ENCODE data around the gene PPP1CA.
A peak's percentile ranks its signal among the peaks of the same experiment; 100 is the strongest.

Gene PPP1CA

DNA sequence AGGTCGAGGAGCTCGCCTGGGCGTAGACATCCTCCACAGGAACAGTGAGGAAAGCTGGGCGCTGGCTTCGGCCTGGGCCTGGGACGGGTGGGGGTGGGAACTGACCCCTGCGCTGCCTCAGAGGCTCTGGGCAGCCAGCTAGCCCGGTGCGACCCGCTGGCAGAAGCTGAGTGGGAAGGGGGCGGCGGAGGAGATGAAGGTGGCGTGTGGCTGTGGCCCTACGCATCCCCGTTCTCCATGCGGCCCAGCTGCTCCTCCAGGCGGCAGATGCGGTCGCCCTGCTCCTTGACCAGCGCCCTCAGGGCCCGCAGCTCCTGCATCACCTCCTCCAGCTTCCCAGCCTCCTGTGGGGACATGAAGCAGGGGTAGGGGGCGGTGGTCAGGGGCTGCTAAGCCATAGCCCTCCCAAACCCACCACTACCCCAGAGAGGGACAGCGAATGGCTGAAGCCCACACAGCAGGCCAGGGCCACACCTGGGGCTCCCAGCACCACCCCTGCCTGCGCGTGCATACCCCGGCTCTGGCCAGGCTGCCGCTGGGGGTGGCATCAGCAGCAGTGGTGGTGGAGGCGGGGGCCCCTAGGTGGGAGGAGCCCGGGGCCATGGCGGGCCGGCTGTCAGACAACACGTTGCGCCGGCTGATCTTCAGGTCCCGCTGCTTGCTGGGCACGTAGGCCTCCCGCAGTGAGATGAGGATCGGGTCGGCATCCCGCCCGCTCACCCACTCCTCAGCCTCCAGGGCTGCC lies 36.7 kb upstream of the PPP1CA start:
- Mint-ChIP-seq H3K27me3 (no peaks in the 10 kb centered on the region), H3K4me3 (peak overlapping the region; percentile 96), H3K27ac (ENCODE audit: low read depth) (peak overlapping the region; percentile 97), H3K4me1 (peaks cover 61% of the 10 kb centered on the region), H3K36me3 (ENCODE audit: insufficient read depth) (peaks cover 56% of the 10 kb centered on the region), H3K9me3 (no peaks in the 10 kb centered on the region)
- DNase-seq (ENCODE audit: low spot score in 2 of 2), result peak; percentile 62 to 64
- peak; percentile 37 for ATAC-seq (replicated peaks; ENCODE audit: extremely low read depth, poor library complexity, severe bottlenecking)

DNA sequence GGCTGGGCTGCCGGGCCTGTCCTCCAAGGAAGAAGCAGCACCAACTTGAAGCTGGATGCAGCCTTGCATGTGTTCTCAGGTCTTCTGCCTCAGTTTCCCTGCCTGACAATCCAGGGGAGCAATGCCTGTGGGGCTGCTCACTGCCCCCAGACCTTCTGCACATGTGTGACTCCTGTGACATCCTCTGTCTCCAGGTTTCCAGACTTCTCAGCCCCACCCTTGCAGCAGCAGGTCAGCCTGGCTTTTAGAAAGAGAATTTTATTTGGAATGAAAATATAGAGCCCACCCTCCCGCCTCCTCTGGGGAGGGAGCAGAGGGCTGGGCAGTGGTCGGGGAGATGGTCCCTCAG lies 36.1 kb upstream of the PPP1CA start:
- ATAC-seq (replicated peaks; ENCODE audit: extremely low read depth, poor library complexity, severe bottlenecking) (no peak), DNase-seq (ENCODE audit: low spot score in 2 of 2) (no peak)
- Mint-ChIP-seq H3K27ac (ENCODE audit: low read depth) (peak overlapping the region; percentile 97), H3K4me3 (peak overlapping the region; percentile 96), H3K27me3 (no peaks in the 10 kb centered on the region), H3K36me3 (ENCODE audit: insufficient read depth) (peaks cover 59% of the 10 kb centered on the region), H3K4me1 (peaks cover 66% of the 10 kb centered on the region), H3K9me3 (no peaks in the 10 kb centered on the region)

DNA sequence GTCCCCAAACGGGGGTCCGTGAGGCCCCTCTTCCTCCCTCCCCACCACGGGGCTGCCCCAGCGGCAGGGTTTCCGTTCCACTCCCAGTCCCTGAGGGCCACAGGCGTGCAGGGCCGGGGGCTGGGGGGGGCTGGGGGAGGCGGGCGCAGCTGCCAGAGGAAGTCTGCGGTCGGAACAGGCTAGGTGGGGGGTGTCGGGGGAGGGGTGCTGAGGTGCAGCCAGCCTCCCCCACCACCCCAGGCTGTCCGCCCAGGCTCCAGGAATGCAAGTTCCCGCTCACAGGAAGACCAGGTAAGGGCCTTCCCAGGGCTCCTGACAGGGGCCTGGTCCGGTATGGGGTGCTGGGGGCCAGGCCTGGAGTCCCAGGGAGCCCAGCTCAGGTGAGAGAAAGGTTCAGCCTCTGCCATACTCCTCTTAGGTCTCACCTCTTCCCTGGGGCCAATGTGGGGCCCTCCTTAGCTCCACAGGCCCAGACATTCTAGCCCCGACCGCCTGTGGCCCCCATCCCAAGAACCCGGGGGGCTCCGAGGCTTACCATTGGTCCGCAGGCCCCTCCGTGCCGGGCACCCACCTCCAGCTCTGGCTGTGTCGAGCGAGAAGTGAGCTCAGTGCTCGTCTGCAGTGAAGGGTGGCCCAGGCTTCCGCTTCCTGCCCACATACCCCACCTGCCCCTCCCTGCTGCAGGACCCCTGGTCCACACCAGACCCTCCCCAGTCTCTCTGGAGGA lies 35.6 kb upstream of the PPP1CA start, which contains the start of gene PTPRCAP:
Gene PTPRCAP, minus strand, starts transcription at position 601 of the 727 bp plus-strand sequence. Its CDS starts 63 bp downstream, at position 538.
- peak in 1 of 2 donors; percentile 67 for DNase-seq (ENCODE audit: low spot score in 2 of 2)
- H3K27me3 Mint-ChIP-seq, result no peaks in the 10 kb centered on the region
- H3K27ac Mint-ChIP-seq (ENCODE audit: low read depth), result peak within 1 kb of the TSS; percentile 97
- H3K4me3 Mint-ChIP-seq, result peak within 1 kb of the TSS; percentile 96
- H3K4me1 Mint-ChIP-seq, result peaks cover 72% of the 10 kb centered on the region
- peaks cover 59% of the 10 kb centered on the region for H3K36me3 Mint-ChIP-seq (ENCODE audit: insufficient read depth)
- H3K9me3 Mint-ChIP-seq, result no peaks in the 10 kb centered on the region
- peak; percentile 70 for ATAC-seq (replicated peaks; ENCODE audit: extremely low read depth, poor library complexity, severe bottlenecking)

DNA sequence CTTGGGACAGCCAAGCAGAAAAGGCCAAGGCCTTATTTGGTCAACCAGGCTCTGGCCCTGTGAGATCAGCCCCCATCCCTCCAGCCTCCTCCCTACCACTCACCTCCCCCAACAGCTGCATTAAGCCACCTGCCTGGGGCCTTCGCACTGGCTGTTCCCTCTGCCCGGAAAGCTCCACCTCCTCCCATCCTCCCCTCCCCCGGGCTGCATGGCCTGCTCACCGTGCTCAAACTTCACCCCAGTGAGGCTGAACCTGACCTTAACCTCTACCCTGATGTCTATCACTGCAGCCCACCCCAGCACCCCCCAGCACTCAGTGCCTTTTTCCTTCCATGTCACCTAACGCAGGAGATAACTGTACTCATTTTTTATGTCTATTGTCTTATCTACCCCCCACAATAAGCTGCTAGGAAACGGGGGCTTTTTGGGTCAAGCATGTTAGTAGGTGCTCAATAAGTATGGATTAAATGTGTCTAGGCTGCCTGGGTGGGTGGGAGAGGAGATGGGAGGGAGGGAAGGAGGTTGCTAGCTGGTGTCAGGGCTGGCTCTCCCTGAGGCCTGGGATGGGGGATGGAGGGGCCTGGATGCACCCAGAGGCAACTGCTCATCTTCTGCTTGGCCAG lies 34.9 kb upstream of the PPP1CA start:
- Mint-ChIP-seq H3K4me3 (peak overlapping the region; percentile 96), H3K4me1 (peaks cover 74% of the 10 kb centered on the region), H3K27me3 (no peaks in the 10 kb centered on the region), H3K36me3 (ENCODE audit: insufficient read depth) (peaks cover 58% of the 10 kb centered on the region), H3K9me3 (no peaks in the 10 kb centered on the region), H3K27ac (ENCODE audit: low read depth) (peak overlapping the region; percentile 97)
- DNase-seq (ENCODE audit: low spot score in 2 of 2) (peak in 1 of 2 donors; percentile 47), ATAC-seq (replicated peaks; ENCODE audit: extremely low read depth, poor library complexity, severe bottlenecking) (peak; percentile 29)

DNA sequence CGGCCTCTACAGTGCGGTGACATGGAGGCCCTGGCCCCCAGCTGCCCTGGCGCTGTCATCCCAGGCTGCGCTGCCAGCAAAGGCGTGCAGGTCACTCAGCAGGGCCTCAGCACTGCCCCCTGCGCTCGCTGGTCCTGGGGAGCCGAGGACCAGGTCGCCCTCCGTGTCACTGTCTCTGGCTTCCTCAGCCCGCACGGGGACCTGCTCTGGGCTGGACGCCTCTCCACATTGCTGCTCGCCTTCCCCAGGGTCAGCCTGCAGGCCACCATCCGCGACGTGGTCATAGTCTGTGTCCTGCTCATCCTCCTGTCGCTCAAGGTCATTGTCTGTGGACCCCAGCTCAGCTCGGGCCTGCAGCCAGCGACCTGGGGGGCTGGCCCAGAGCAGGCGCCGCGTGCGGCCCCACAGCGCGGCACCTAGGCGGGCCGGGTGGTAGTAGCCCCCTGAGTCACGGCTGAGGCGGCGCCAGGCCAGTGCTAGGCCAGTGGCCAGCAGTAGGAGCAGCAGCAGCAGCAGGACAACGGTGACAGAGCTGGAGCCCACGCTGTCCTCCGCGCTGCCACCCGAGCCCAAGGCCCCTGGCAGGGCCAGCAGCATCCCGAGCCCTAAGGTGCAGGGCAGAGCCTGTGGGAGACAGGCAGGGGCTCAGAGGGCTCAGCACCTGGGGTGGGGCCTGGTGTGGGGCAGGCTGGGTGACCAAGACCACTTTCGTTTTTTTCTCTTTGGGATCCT lies 34.2 kb upstream of the PPP1CA start:
- H3K4me1 Mint-ChIP-seq, result peaks cover 70% of the 10 kb centered on the region
- peak overlapping the region; percentile 96 for H3K4me3 Mint-ChIP-seq
- H3K27ac Mint-ChIP-seq (ENCODE audit: low read depth), result peak overlapping the region; percentile 97
- no peaks in the 10 kb centered on the region for H3K9me3 Mint-ChIP-seq
- no peak for ATAC-seq (replicated peaks; ENCODE audit: extremely low read depth, poor library complexity, severe bottlenecking)
- peaks cover 61% of the 10 kb centered on the region for H3K36me3 Mint-ChIP-seq (ENCODE audit: insufficient read depth)
- DNase-seq (ENCODE audit: low spot score in 2 of 2), result no peak
- H3K27me3 Mint-ChIP-seq, result no peaks in the 10 kb centered on the region

DNA sequence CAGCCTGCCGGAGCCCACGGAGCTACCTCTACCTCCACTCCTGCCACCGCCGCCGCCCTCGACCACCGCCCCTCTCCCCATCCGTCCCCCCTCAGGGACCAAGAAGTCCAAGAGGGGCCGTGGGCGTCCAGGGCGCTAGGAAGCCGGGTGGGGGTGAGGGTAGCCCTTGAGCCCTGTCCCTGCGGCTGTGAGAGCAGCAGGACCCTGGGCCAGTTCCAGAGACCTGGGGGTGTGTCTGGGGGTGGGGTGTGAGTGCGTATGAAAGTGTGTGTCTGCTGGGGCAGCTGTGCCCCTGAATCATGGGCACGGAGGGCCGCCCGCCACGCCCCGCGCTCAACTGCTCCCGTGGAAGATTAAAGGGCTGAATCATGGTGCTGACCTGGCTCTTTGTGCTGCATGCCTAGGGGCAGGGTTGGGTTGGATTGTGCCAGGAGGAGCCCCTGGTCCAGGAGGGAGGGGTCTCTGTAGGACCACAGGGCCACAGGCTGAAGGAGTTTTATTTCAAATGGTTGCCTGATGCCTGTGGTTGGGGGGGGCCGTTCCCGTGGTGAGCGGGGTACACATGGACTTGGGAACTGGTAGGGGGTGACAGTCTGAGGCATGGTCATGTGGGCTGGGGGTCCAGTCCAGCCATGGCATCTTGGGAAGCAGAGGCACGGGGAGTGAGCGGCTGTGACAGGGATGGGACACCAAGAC lies 33.5 kb upstream of the PPP1CA start:
- H3K27me3 Mint-ChIP-seq, result no peaks in the 10 kb centered on the region
- H3K27ac Mint-ChIP-seq (ENCODE audit: low read depth), result peak overlapping the region; percentile 97
- no peak for DNase-seq (ENCODE audit: low spot score in 2 of 2)
- peaks cover 62% of the 10 kb centered on the region for H3K4me1 Mint-ChIP-seq
- H3K36me3 Mint-ChIP-seq (ENCODE audit: insufficient read depth), result peaks cover 59% of the 10 kb centered on the region
- ATAC-seq (replicated peaks; ENCODE audit: extremely low read depth, poor library complexity, severe bottlenecking), result no peak
- peak overlapping the region; percentile 96 for H3K4me3 Mint-ChIP-seq
- H3K9me3 Mint-ChIP-seq, result no peaks in the 10 kb centered on the region

DNA sequence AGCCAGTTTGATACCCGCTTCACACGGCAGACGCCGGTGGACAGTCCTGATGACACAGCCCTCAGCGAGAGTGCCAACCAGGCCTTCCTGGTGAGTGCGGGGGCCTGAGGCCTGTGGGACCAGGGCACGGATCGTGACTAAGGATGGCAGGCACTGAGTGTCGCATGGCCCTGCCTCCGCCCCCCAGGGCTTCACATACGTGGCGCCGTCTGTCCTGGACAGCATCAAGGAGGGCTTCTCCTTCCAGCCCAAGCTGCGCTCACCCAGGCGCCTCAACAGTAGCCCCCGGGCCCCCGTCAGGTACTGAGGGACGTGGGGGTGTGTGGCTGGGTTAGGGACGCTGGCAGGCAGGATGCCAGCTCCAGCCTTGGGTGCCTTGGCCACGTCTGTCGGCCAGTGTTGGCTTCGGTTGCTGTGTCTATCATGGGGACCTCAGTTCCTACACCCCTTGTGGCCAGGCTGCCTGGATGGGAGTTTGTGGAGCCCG lies 32.8 kb upstream of the PPP1CA start:
- no peaks in the 10 kb centered on the region for H3K9me3 Mint-ChIP-seq
- H3K27ac Mint-ChIP-seq (ENCODE audit: low read depth), result peak overlapping the region; percentile 62
- H3K4me1 Mint-ChIP-seq, result peaks cover 55% of the 10 kb centered on the region
- H3K27me3 Mint-ChIP-seq, result no peaks in the 10 kb centered on the region
- ATAC-seq (replicated peaks; ENCODE audit: extremely low read depth, poor library complexity, severe bottlenecking) (no peak), DNase-seq (ENCODE audit: low spot score in 2 of 2) (no peak)
- H3K4me3 Mint-ChIP-seq, result peak overlapping the region; percentile 96
- H3K36me3 Mint-ChIP-seq (ENCODE audit: insufficient read depth), result peaks cover 60% of the 10 kb centered on the region

DNA sequence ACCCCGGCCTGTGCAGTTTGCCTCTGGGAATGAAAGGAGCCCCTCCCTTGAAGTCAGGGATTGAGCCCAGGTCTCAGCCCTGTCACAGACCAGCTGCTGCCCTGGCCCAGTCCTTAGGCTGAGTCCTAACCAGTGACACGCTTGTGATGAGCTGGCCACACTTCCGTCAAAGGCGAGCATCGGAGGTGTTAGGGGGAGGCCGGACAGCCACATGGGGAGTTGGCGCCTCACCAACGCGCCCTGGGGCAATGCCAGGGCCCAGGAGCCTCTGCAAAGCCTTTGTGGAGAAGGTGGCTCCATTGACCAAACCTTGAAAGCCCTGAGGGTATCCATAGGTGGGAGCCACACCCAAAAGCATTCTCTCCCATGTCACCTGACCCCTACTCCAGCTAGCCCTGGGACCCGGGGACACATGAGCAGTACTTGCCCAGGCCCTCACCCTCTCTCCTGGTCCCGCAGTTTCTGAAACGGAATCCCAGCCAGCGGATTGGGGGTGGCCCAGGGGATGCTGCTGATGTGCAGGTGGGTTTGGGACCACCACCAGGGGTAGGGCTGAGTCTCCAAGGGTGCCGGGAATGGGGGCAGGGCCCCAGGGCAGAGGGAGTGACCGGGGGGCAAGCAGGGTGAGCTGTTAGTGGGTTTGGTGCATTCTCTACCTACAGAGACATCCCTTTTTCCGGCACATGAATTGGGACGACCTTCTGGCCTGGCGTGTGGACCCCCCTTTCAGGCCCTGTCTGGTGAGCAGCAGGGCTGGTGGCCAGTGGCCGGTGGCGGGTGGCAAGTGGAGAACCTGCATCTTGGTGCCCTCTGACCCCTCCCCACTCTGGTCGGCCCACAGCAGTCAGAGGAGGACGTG lies 32.1 kb upstream of the PPP1CA start:
- ATAC-seq (replicated peaks; ENCODE audit: extremely low read depth, poor library complexity, severe bottlenecking), result no peak
- H3K9me3 Mint-ChIP-seq, result no peaks in the 10 kb centered on the region
- H3K27ac Mint-ChIP-seq (ENCODE audit: low read depth), result peak overlapping the region; percentile 62
- peaks cover 52% of the 10 kb centered on the region for H3K4me1 Mint-ChIP-seq
- no peaks in the 10 kb centered on the region for H3K27me3 Mint-ChIP-seq
- no peak for DNase-seq (ENCODE audit: low spot score in 2 of 2)
- H3K4me3 Mint-ChIP-seq, result peak overlapping the region; percentile 96
- peaks cover 57% of the 10 kb centered on the region for H3K36me3 Mint-ChIP-seq (ENCODE audit: insufficient read depth)

DNA sequence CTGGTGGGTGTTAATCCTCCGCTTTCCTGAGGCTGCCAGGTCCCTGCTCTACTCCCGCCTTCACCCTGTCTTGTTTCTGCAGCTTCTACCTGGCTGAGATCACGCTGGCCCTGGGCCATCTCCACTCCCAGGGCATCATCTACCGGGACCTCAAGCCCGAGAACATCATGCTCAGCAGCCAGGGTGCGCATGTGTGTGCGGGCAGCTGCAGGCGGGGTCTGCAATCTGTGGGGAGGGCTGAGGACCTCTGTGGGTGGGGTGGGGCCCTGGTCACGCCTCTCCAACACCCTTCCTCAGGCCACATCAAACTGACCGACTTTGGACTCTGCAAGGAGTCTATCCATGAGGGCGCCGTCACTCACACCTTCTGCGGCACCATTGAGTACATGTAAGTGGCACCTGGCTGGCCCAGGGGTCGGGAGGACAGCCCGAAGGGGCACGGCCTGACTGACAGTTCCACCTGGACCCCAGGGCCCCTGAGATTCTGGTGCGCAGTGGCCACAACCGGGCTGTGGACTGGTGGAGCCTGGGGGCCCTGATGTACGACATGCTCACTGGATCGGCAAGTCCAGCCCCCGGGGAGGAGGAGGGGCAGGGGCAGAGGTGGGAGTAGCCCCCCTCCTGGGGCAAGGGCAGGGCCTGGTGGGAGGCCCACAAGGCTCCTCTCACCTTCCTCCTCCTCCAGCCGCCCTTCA lies 31.1 kb upstream of the PPP1CA start:
- Mint-ChIP-seq H3K36me3 (ENCODE audit: insufficient read depth) (peaks cover 63% of the 10 kb centered on the region), H3K4me3 (peak overlapping the region; percentile 96), H3K27ac (ENCODE audit: low read depth) (peak overlapping the region; percentile 62), H3K4me1 (peaks cover 54% of the 10 kb centered on the region), H3K9me3 (no peaks in the 10 kb centered on the region), H3K27me3 (no peaks in the 10 kb centered on the region)
- DNase-seq (ENCODE audit: low spot score in 2 of 2) (no peak), ATAC-seq (replicated peaks; ENCODE audit: extremely low read depth, poor library complexity, severe bottlenecking) (no peak)

DNA sequence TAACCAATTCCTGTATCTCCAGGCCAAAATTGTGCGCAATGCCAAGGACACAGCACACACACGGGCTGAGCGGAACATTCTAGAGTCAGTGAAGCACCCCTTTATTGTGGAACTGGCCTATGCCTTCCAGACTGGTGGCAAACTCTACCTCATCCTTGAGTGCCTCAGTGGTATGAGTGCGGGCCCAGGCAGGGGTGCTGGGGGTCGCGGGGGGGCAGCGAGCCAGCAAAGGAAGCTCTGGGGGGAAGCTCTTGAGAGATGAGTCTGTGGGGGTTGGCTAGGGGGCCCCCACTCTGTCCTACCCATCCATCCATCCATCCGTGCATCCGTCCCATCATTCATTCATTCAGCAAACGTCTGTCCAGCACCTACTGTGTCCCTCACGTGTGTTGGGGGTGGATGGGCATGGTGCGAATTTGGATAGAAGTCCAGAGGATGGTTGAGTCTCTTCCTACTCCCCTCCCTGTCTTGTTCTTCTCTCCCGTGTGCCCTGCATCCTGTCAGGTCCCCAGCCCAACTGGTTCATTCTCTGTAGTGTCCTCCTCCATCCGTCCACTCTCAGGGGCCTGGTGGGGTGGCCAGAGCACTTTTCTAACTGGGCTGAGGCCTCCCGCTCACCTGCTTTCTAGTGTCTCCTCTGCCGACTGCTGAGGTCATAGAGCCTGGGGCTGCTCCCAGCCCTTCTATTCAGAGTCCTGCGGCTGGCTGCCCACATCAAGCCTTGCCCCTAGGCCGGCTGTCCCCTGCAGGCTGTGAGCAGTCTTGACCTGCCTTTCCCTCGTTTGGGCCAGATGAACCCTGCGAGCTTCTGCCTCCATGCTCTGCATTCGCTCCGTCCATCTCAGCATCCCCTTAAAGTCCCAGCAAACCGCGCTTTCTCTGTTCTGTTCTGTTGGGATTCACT lies 29.9 kb upstream of the PPP1CA start:
- peaks cover 54% of the 10 kb centered on the region for H3K36me3 Mint-ChIP-seq (ENCODE audit: insufficient read depth)
- no peaks in the 10 kb centered on the region for H3K27me3 Mint-ChIP-seq
- H3K4me1 Mint-ChIP-seq, result peaks cover 51% of the 10 kb centered on the region
- no peak overlapping the region for H3K27ac Mint-ChIP-seq (ENCODE audit: low read depth)
- ATAC-seq (replicated peaks; ENCODE audit: extremely low read depth, poor library complexity, severe bottlenecking), result no peak
- peak overlapping the region; percentile 55 for H3K4me3 Mint-ChIP-seq
- H3K9me3 Mint-ChIP-seq, result no peaks in the 10 kb centered on the region
- DNase-seq (ENCODE audit: low spot score in 2 of 2), result no peak
